Keratinocyte (primary cell): Measurements from ENCODE around the gene HPD. TPM values are rescaled to one million over a fixed set of nuclear protein-coding genes. Genes with fewer than 3 reads are reported as not detected.

Experiments
- DNase-seq: peaks from one replicate; pipeline ENCODE4 v3.0.0-alpha.2; 2011; ENCODE audit warnings: low read depth, missing footprints, low spot score
- FAIRE-seq: peaks from 2 replicates; lab custom pipeline; 2011; peaks lifted over from hg19 to GRCh38; lab: Jason Lieb, UNC
- H2AFZ ChIP-seq: 2 replicates; pipeline ENCODE4 v1.6.0; 2012; ENCODE audit warnings: low read length, control low read depth, inconsistent platforms; ENCODE audit not compliant: control insufficient read depth
- H3K27ac ChIP-seq: 2 replicates; pipeline ENCODE4 v1.5.1; 2011; ENCODE audit warnings: low read length; ENCODE audit not compliant: control insufficient read depth, insufficient read depth
- H3K27me3 ChIP-seq: 3 replicates; pipeline ENCODE4 v1.6.0; 2011; ENCODE audit warnings: low read length; ENCODE audit not compliant: control insufficient read depth, insufficient read depth; ENCODE audit errors: extremely low read depth
- H3K36me3 ChIP-seq, 2 experiments: 2 replicates in 1 of 2; 3 replicates in 1 of 2; pipeline ENCODE4 v1.5.1; 2011; ENCODE audit warnings: low read length in 2 of 2, mild to moderate bottlenecking in 1 of 2; ENCODE audit not compliant: control insufficient read depth in 2 of 2, insufficient read depth in 2 of 2; ENCODE audit errors: extremely low read depth in 1 of 2
- H3K4me1 ChIP-seq: 3 replicates; pipeline ENCODE4 v1.5.1; 2011; ENCODE audit warnings: low read length; ENCODE audit not compliant: control insufficient read depth, insufficient read depth; ENCODE audit errors: extremely low read depth
- H3K4me2 ChIP-seq: 3 replicates; pipeline ENCODE4 v1.6.0; 2011; ENCODE audit warnings: low read depth, low read length; ENCODE audit not compliant: control insufficient read depth, insufficient read depth; ENCODE audit errors: extremely low read depth
- H3K4me3 ChIP-seq, 3 experiments: fragments of 200-600 bp in 1 of 3; sonication (generic) in 1 of 3; 2 replicates in 2 of 3; 3 replicates in 1 of 3; pipeline ENCODE4 v1.5.1; 2011 to 2016; ENCODE audit warnings: low read length in 3 of 3, mild to moderate bottlenecking in 3 of 3, control low read depth in 2 of 3, inconsistent platforms in 1 of 3, low read depth in 1 of 3, mixed read lengths in 1 of 3, mixed run types in 1 of 3, moderate library complexity in 1 of 3; ENCODE audit not compliant: control insufficient read depth in 2 of 3, insufficient read depth in 2 of 3; ENCODE audit errors: extremely low read depth in 1 of 3
- H3K79me2 ChIP-seq: 2 replicates; pipeline ENCODE4 v1.6.0; 2012; ENCODE audit warnings: low read length; ENCODE audit not compliant: control insufficient read depth, insufficient read depth
- H3K9ac ChIP-seq: 3 replicates; pipeline ENCODE4 v1.6.0; 2011; ENCODE audit warnings: low read length; ENCODE audit not compliant: control insufficient read depth, insufficient read depth; ENCODE audit errors: extremely low read depth
- H3K9me1 ChIP-seq: 3 replicates; pipeline ENCODE4 v1.6.0; 2011; ENCODE audit warnings: low read length; ENCODE audit not compliant: control insufficient read depth, insufficient read depth; ENCODE audit errors: extremely low read depth
- H3K9me3 ChIP-seq: 2 replicates; pipeline ENCODE4 v1.5.1; 2012; ENCODE audit warnings: low read depth, low read length; ENCODE audit not compliant: control insufficient read depth
- H4K20me1 ChIP-seq: 3 replicates; pipeline ENCODE4 v1.6.0; 2011; ENCODE audit warnings: low read length; ENCODE audit not compliant: control insufficient read depth, insufficient read depth; ENCODE audit errors: extremely low read depth
- CTCF ChIP-seq, 3 experiments: IDR thresholded peaks in 1 of 3; conservative IDR thresholded peaks in 1 of 3; optimal IDR thresholded peaks in 1 of 3; 2 replicates in 2 of 3; 3 replicates in 1 of 3; pipeline versions ENCODE3 to v1.5.1; 2011; ENCODE audit warnings: low read length in 3 of 3, mild to moderate bottlenecking in 3 of 3, moderate library complexity in 2 of 3, control low read depth in 1 of 3, inconsistent platforms in 1 of 3; ENCODE audit not compliant: insufficient read depth in 2 of 3; ENCODE audit errors: extremely low read depth in 1 of 3
- EZH2 ChIP-seq: IDR thresholded peaks from one replicate; pipeline ENCODE4 v1.6.1; 2012; ENCODE audit warnings: inconsistent platforms, mild to moderate bottlenecking, low read length, moderate library complexity
- dilution Hi-C: fragments of 300-500 bp; cut with MboI; formaldehyde crosslinking; loops from one replicate; pipeline ENCODE4 v1.7.0; 2020; ENCODE audit warnings: low sequenced_read_pairs; ENCODE audit not compliant: extremely low pct_ligation_motif_present
- polyA plus RNA-seq, 5 experiments: library from polyadenylated mRNA; depleted of rRNA in 3 of 5; stranded (reverse) in 3 of 5; stranded (forward) in 1 of 5; unstranded in 1 of 5; fragments of >200 nt; gene quantifications; 1 replicate in 1 of 5; 2 replicates in 3 of 5; 3 replicates in 1 of 5; pipeline versions ENCODE4 v1.2.1 to v1.2.3, GENCODE V29; 2011 to 2012; ENCODE audit warnings: missing spikeins in 2 of 5, low read depth in 1 of 5, low replicate concordance in 1 of 5

HPD gene
- polyA plus RNA-seq, 1 donor (not counting 4 experiments of a cell fraction or from before 2014, with no cell fraction given) = not detected

GRCh38 chr12:121822393-121823100 is 36.1 kb downstream of the HPD start:
- Histone ChIP-seq H3K36me3 (peaks cover 31 to 43% of the 10 kb centered on the region in 2 experiments), H3K79me2 (peaks cover 3% of the 10 kb centered on the region), H4K20me1 (no peaks in the 10 kb centered on the region), H3K4me3 (no peak overlapping the region), H3K27me3 (no peaks in the 10 kb centered on the region), H3K9me1 (no peaks in the 10 kb centered on the region), H3K4me2 (no peak overlapping the region), H2AFZ (no peak overlapping the region), H3K4me1 (no peaks in the 10 kb centered on the region), H3K27ac (no peak overlapping the region), H3K9me3 (no peaks in the 10 kb centered on the region), H3K9ac (no peak overlapping the region)
- TF ChIP-seq EZH2 = no peak
- no peak for TF ChIP-seq CTCF (optimal IDR thresholded peaks at IDR 0.05 in 1 of 3, IDR thresholded peaks at IDR 0.05 in 1 of 3, conservative IDR thresholded peaks at IDR 0.05 in 1 of 3; ENCODE audit: extremely low read depth in 1 of 3, insufficient read depth in 2 of 3, low read length in 3 of 3)
- dilution Hi-C loops = no loop called here
- FAIRE-seq (no peak), DNase-seq (no peak)

- FAIRE-seq (no peak), DNase-seq (no peak)
- H3K27ac ChIP-seq = no peak overlapping the region
- no peak overlapping the region for H3K4me2 ChIP-seq
- H2AFZ ChIP-seq = no peak overlapping the region
- no peaks in the 10 kb centered on the region for H3K9me1 ChIP-seq
- no peaks in the 10 kb centered on the region for H3K4me1 ChIP-seq
- H3K36me3 ChIP-seq = peaks cover 40 to 44% of the 10 kb centered on the region in 2 experiments
- TF ChIP-seq CTCF (optimal IDR thresholded peaks at IDR 0.05 in 1 of 3, IDR thresholded peaks at IDR 0.05 in 1 of 3, conservative IDR thresholded peaks at IDR 0.05 in 1 of 3; ENCODE audit: extremely low read depth in 1 of 3, insufficient read depth in 2 of 3, low read length in 3 of 3) (no peak), EZH2 (no peak)
- dilution Hi-C loops = no loop called here
- H3K79me2 ChIP-seq = peaks cover 3% of the 10 kb centered on the region
- H3K9ac ChIP-seq = no peak overlapping the region
- H4K20me1 ChIP-seq = no peaks in the 10 kb centered on the region
- no peak overlapping the region for H3K4me3 ChIP-seq
- no peaks in the 10 kb centered on the region for H3K9me3 ChIP-seq
- no peaks in the 10 kb centered on the region for H3K27me3 ChIP-seq
These were observed 38.6 kb downstream of the HPD start for GRCh38 chr12:121820056-121820455.
